Thoracic aorta (tissue), 2 donors: ENCODE measurements around the gene TNFSF15. TPM values are rescaled to one million over a fixed set of nuclear protein-coding genes. Genes with fewer than 3 reads are reported as not detected.

Experiments
- ATAC-seq: fragments of 150-250 bp; one replicate; pipeline ENCODE4 v1.8.0; 2017; ENCODE audit warnings: low read depth; ENCODE audit not compliant: insufficient number of reproducible peaks, low FRiP score
- DNase-seq: peaks from one replicate; pipeline ENCODE4 v3.0.0-alpha.2; 2020; ENCODE audit warnings: low spot score
- H3K27ac ChIP-seq, 2 donors: fragments of 200-600 bp; sonication (generic); 1 replicate in 1 of 2; 2 replicates in 1 of 2; pipeline ENCODE4 v1.5.1; 2016; ENCODE audit warnings: mild to moderate bottlenecking in 2 of 2, moderate library complexity in 2 of 2
- H3K27me3 ChIP-seq: fragments of 200-600 bp; sonication (generic); replicated peaks from 2 replicates; pipeline ENCODE4 v1.6.0; 2016; ENCODE audit warnings: mild to moderate bottlenecking; ENCODE audit not compliant: insufficient read depth
- H3K36me3 ChIP-seq: fragments of 200-600 bp; sonication (generic); one replicate; pipeline ENCODE4 v1.5.1; 2016
- H3K4me1 ChIP-seq, 2 donors: fragments of 200-600 bp; sonication (generic); 1 replicate in 1 of 2; 2 replicates in 1 of 2; pipeline versions ENCODE4 v1.5.1 to v1.6.0; 2016; ENCODE audit warnings: low read depth in 2 of 2, mild to moderate bottlenecking in 1 of 2; ENCODE audit not compliant: control insufficient read depth in 1 of 2
- H3K4me3 ChIP-seq: fragments of 200-600 bp; sonication (generic); 2 replicates; pipeline ENCODE4 v1.5.1; 2016; ENCODE audit warnings: mild to moderate bottlenecking
- H3K9me3 ChIP-seq: fragments of 200-600 bp; sonication (generic); 2 replicates; pipeline ENCODE4 v1.5.1; 2016
- total RNA-seq, 2 donors: library from RNA; depleted of rRNA; stranded (reverse); fragments of >200 nt; gene quantifications; one replicate each; pipeline versions ENCODE4 v1.1.0 to v1.2.3, GENCODE V29; 2016
- TF ChIP-seq, protein P1 (sequence below): fragments of 200-600 bp; sonication (generic); IDR thresholded peaks from one replicate; pipeline ENCODE4 v1.5.1; 2019; ENCODE audit warnings: antibody characterized with exemption

The TNFSF15 gene
- total RNA-seq, 2 donors from 2014 or later: 0.63 TPM; not detected in 1

DNA sequence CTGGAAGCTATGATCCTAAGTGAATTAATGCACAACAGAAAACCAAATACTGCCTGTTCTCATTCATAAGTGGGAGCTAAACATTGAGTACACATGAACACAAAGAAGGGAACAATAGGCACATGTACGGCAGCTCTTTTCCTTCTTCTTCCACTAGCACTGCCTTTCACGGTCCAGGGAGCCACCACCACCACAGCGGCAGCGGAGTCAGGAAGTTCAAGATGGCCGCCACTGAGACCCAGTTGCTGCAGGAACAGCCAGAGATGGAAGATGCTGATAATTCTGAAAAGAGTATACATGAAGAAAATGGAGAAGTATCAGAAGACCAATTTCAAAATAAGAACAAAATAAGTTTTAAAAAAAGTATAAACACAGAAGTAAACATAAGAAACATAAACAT lies 39.5 kb upstream of the TNFSF15 start:
- peaks cover 0 to 11% of the 10 kb centered on the region in 2 donors for H3K4me1 ChIP-seq
- ATAC-seq (no peak), DNase-seq (no peak)
- H3K27ac ChIP-seq: no peak overlapping the region
- H3K36me3 ChIP-seq: no peaks in the 10 kb centered on the region
- TF ChIP-seq, protein P1, sequence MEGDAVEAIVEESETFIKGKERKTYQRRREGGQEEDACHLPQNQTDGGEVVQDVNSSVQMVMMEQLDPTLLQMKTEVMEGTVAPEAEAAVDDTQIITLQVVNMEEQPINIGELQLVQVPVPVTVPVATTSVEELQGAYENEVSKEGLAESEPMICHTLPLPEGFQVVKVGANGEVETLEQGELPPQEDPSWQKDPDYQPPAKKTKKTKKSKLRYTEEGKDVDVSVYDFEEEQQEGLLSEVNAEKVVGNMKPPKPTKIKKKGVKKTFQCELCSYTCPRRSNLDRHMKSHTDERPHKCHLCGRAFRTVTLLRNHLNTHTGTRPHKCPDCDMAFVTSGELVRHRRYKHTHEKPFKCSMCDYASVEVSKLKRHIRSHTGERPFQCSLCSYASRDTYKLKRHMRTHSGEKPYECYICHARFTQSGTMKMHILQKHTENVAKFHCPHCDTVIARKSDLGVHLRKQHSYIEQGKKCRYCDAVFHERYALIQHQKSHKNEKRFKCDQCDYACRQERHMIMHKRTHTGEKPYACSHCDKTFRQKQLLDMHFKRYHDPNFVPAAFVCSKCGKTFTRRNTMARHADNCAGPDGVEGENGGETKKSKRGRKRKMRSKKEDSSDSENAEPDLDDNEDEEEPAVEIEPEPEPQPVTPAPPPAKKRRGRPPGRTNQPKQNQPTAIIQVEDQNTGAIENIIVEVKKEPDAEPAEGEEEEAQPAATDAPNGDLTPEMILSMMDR: no peak
- no peak overlapping the region for H3K4me3 ChIP-seq
- H3K27me3 ChIP-seq: no peaks in the 10 kb centered on the region
- H3K9me3 ChIP-seq: no peaks in the 10 kb centered on the region

DNA sequence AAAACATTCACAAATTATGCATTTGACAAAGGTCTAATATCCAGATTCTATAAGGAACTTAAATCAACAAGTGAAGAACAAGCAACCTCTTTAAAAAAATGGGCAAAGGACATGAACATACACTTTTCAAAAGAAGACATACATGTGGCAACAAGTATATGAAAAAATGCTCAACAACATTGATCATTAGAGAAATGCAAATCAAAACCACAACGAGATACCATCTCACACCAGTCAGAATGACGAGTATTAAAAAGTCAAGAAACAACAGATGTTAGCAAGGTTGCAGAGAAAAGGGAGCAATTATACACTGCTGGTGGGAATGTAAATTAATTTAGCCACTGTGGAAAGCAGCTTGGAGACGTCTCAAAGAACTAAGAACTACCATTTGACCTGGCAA lies 38.9 kb upstream of the TNFSF15 start:
- no peak overlapping the region for H3K4me3 ChIP-seq
- TF ChIP-seq, protein P1: no peak
- ATAC-seq: no peak

DNA sequence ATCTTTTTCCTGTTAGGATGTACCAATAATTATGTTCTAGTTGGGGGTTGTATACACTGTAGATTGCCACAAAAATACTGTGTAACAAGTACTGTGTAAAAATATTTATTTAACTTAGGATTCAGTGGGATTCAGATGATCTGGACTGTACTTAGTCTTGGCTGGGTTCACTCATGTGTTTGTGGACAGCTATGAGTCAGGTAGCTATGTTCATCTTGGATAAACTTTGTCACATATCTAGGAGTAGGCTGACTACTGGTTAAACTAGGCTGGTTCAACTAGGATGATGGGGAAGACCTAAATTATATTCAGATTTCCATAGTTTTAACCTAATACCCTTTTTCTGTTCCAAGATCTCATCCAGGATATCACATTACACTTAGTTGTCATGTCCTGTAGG lies 32.1 kb upstream of the TNFSF15 start:
- Histone ChIP-seq H3K4me1 (no peaks in the 10 kb centered on the region), H3K9me3 (no peaks in the 10 kb centered on the region), H3K36me3 (no peaks in the 10 kb centered on the region), H3K27me3 (no peaks in the 10 kb centered on the region), H3K4me3 (no peak overlapping the region), H3K27ac (no peak overlapping the region)
- ATAC-seq: no peak
- TF ChIP-seq, protein P1: no peak
- DNase-seq: no peak

More for the DNA sequence above, 38.9 kb upstream of the TNFSF15 start:
- no peak for DNase-seq
- no peaks in the 10 kb centered on the region for H3K27me3 ChIP-seq
- no peaks in the 10 kb centered on the region for H3K36me3 ChIP-seq
- H3K9me3 ChIP-seq: no peaks in the 10 kb centered on the region
- H3K27ac ChIP-seq: no peak overlapping the region
- H3K4me1 ChIP-seq: peaks cover 0 to 5% of the 10 kb centered on the region in 2 donors

DNA sequence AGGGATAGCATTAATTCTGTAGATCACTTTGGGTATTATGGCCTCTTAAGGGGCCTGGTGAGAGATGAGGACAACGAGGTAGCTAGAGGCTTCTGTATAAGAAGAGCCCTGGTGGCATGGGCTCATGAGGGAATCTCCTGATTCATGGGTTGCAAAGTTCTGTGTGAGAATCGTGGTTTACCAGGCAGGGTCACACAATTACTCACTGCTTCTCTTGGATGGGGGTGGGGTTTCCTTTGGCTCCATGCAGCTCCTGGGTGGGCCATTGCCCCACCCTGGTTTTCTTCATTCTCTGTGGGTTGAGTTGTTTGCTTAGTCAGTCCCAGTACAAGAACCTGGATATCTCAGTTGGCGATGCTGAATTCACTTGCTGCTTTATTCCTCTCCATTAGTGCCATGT lies 30.9 kb upstream of the TNFSF15 start:
- Histone ChIP-seq H3K9me3 (no peaks in the 10 kb centered on the region), H3K4me3 (no peak overlapping the region), H3K4me1 (no peaks in the 10 kb centered on the region), H3K27ac (no peak overlapping the region), H3K27me3 (no peaks in the 10 kb centered on the region), H3K36me3 (no peaks in the 10 kb centered on the region)
- TF ChIP-seq, protein P1: no peak
- ATAC-seq (no peak), DNase-seq (no peak)

DNA sequence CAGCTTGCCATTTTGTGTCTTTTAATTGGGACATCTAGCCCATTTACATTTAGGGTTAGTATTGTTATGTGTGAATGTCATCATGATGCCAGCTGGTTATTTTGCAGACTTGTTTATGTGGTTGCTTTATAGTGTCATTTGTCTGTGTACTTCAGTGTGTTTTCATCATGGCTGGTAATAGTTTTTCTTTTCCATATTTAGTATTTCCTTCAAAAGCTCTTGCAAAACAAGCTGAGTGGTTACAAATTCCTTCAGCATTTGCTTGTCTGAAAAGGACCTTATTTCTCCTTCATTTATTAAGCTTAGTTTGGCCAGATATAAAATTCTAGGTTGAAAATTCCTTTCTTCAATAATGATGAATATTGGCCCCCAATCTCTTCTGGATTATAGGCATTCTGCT lies 28.5 kb upstream of the TNFSF15 start:
- Histone ChIP-seq H3K4me1 (no peaks in the 10 kb centered on the region), H3K36me3 (no peaks in the 10 kb centered on the region), H3K4me3 (no peak overlapping the region), H3K27ac (no peak overlapping the region), H3K27me3 (no peaks in the 10 kb centered on the region), H3K9me3 (no peaks in the 10 kb centered on the region)
- ATAC-seq: no peak
- no peak for DNase-seq
- TF ChIP-seq, protein P1: no peak
